GM21381 (cell line): Measurements from ENCODE around the gene LBX1.

ENCODE experiments used
- ATAC-seq: cut with Tn5 transposase; IDR thresholded peaks from one replicate; pipeline ENCODE4 v1.9.1; 2021; ENCODE audit warnings: mild to moderate bottlenecking, moderate library complexity; ENCODE audit not compliant: unreplicated experiment

Gene LBX1, protein sequence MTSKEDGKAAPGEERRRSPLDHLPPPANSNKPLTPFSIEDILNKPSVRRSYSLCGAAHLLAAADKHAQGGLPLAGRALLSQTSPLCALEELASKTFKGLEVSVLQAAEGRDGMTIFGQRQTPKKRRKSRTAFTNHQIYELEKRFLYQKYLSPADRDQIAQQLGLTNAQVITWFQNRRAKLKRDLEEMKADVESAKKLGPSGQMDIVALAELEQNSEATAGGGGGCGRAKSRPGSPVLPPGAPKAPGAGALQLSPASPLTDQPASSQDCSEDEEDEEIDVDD

GRCh38 chr10:101229266-101230182, at the start of gene LBX1:
Gene LBX1, minus strand, starts transcription at chr10:101229463. Its CDS starts 648 bp downstream, at chr10:101228815.
- ATAC-seq = no peak

DNA sequence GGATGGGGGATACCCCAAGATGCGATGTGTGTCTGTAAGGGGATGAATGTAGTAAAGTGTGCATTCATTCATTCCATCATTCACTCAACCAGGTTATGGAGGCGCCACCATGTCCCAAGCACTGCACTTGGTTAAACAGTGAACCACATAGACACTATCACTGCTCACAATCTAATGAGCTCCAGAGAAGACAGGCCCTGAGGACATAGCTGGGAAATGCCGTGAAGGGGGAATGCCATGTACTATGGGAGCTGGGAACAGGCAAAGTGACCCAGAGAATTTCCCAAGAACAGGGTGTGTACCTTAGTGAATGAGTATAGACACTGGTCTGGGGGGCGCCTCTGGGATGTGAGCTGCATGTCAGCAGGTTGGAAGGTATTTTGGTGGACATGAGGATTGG, 44.5 kb upstream of the LBX1 start:
- no peak for ATAC-seq

DNA sequence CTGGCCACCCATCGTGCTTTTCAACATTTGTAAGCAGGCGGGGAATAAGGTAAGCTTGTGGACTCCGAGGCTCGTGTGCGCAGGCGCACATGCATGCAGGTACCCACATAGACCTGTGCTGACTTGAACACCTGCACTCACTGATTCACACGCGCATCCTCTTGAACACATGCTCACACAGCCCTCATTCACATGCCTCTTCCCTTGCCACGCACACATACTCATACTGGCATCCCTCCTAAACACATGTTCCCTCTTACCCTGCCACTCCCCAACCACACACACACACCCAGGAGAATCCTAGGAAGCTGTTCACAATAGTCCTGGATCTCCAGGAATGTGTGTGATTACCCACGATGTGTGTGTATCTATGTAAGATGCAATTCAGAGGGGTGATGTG, 44.1 kb upstream of the LBX1 start:
- no peak for ATAC-seq

GRCh38 chr10:101272229-101272868, 43.1 kb upstream of the LBX1 start:
- ATAC-seq = no peak

- ATAC-seq = no peak
Observed at GRCh38 chr10:101270763-101271162, 41.5 kb upstream of the LBX1 start.

DNA sequence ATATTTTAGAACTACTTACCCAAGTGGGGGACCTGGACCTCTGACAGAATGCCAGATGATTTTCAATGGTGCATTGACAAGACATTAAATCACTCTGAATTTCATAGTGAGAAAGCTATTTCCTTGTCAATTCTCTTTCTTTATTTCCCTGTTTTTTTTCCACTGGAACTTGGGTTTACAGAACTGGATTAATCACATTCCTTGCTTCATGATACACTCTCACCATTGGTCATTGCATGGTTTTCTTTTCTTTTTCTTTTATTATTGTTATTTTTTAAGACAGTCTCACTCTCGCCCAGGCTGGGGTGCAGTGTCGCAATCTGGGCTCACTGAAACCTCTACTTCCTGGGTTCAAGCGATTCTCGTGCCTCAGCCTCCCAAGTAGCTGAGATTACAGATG, 38.5 kb upstream of the LBX1 start:
- ATAC-seq = no peak

- ATAC-seq = no peak
Observed at GRCh38 chr10:101267290-101267680, 38.0 kb upstream of the LBX1 start.

DNA sequence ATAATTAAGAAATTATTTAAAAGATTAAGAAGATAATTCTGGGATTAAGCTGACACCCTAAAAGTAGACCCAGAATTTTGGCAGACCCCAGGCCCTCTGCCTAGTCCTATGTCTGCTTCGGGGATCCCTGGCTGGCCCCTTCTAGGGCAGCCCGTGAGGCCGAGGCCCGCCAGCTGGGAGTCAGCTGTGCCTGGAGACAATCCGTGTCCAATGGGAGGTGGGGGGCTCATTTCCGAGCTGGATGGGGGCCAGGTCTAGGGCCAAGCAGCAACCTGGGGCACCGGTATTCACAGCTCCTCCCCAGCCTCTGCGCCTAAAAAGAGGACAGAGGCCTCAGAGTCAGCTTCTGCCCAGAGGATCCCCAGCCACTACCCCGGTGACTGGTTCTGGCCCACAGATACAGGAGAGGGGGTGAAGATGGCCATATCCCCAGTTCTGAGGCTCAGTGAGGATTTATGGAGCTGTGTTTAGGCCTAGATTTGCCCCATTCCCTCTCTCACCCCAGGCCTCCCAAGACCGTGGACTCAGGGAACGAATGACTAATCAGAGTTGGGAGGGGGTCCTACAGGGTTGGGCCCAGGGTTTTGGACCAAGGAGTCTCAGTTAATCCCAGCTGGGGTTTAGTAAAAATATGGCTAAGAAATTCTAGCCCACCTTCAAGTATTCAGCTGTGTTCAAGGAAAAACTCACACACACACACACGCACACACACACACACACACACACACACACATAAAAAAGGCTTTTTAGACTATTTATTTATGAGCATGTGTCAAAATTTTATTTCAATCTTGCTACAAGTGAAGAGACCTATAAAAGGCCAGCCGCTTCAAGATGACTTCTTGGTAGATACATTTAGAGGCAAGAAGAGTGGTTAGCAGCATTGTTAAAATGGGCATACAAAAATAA, 37.4 kb upstream of the LBX1 start:
- ATAC-seq = no peak

GRCh38 chr10:101263150-101263752, 34.0 kb upstream of the LBX1 start:
- ATAC-seq = no peak

GRCh38 chr10:101262147-101262546, 32.9 kb upstream of the LBX1 start:
- no peak for ATAC-seq

GRCh38 chr10:101261702-101262101, 32.4 kb upstream of the LBX1 start:
- ATAC-seq = no peak

- ATAC-seq = no peak
Observed at GRCh38 chr10:101260764-101261481, 31.7 kb upstream of the LBX1 start.

GRCh38 chr10:101258179-101258885, 29.1 kb upstream of the LBX1 start:
- no peak for ATAC-seq

DNA sequence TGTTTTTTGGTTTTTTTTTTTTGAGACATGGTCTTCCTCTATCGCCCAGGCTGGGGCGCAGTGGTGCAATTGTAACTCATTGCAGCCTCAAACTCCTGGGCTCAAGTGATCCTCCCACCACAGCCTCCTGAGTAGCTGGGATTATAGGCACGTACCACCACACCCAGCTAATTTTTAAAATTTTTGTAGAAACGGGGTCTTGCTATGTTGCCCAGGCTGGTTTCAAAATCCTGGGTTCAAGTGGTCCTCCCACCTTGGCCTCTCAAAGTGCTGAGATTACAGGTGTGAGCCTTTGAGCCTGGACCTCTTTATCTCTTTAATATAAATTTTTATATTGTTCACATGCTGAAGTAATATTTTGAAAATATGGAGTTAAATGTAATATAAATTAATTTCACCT, 28.2 kb upstream of the LBX1 start:
- ATAC-seq = no peak

DNA sequence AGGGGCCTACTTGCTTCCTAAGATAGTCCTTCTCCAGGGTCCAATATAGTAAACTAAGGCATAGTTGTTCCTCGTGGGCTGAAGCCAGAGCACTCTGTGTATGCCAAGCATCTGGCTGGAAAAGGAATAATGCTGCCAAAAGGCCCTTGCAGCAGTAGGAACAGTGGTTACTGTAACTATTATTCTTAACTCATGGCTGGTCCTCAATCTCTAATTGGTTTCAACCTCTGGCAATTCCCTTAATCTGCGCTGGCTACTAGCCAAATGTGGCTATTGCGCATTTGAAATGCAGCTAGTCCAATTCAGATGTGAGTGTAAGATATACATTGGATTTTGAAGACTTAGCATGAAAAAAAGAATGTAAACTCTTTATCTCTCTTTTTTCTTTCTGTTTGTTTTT, 27.8 kb upstream of the LBX1 start:
- no peak for ATAC-seq

- no peak for ATAC-seq
Observed at GRCh38 chr10:101256387-101256786, 27.1 kb upstream of the LBX1 start.

- ATAC-seq = no peak
Observed at GRCh38 chr10:101250136-101250535, 20.9 kb upstream of the LBX1 start.

- ATAC-seq = no peak
Observed at GRCh38 chr10:101249171-101249581, 19.9 kb upstream of the LBX1 start.

DNA sequence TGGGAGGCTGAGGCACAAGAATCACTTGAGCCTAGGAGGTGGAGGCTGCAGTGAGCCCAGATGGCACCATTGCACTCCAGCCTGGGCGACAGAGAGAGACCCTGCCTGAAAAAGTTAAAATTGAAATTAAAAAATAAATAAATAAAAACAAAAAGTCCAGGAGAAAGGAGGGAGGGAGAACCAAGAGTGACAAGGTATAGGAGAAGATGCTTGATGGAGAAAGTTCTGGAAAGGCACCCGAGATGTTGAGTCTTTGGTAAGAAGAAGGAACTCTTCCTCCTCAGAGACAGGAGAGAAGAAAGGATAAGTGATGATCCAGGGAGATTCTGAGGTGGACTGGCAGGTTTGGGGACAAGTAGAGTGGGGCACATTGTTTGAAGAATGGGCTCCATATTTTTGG, 17.4 kb upstream of the LBX1 start:
- no peak for ATAC-seq
